ENCODE data around the gene XRCC1. TPM values are rescaled to one million over a fixed set of nuclear protein-coding genes. Genes with fewer than 3 reads are reported as not detected.
"Not testable (repeated sequence)": the region's sequence is repeated elsewhere in the genome, so short reads cannot be mapped to it uniquely, and the experiment has no call there.

XRCC1 gene
- total and polyA plus RNA-seq, 2 of the 4 experiments (the other 2 are of a cell fraction): 12.5 to 21.3 TPM

DNA sequence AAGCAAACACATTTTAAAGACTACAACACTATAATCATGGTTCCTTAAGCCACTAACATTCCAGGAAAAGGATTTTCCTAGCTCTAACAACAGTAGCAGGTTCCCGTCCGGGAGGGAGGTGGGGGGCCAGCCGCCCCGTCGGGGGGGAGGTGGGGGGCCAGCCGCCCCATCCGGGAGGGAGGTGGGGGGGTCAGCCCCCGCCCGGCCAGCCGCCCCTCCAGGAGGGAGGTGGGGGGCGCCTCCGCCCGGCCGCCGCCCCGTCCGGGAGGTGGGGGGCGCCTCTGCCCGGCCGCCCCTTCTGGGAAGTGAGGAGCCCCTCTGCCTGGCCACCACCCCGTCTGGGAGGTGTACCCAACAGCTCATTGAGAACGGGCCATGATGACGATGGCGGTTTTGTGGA, 27.4 kb downstream of the XRCC1 start:
- H3K27me3 ChIP-seq (ENCODE audit: control insufficient read depth, insufficient read depth, low read length); H3K27ac ChIP-seq (ENCODE audit: insufficient read depth, low read length); H4K5ac ChIP-seq (ENCODE audit: low read depth, low read length); ATAC-seq (ENCODE audit: low read depth); H3K79me1 ChIP-seq (ENCODE audit: low read depth in 1 of 2, low read length in 2 of 2); H3K9me1 ChIP-seq (ENCODE audit: insufficient read depth, low read length); H4K20me1 ChIP-seq (ENCODE audit: insufficient read depth, low read length); H3K4me3 ChIP-seq (ENCODE audit: insufficient read depth, low read depth, low read length); CTCF ChIA-PET; H4K91ac ChIP-seq (ENCODE audit: insufficient read depth, low read depth, low read length); H3K4me2 ChIP-seq (ENCODE audit: low read depth, low read length); DNase-seq; H2BK5ac ChIP-seq (ENCODE audit: low read depth, low read length, poor library complexity, severe bottlenecking); H3K4me1 ChIP-seq (ENCODE audit: control insufficient read depth, insufficient read depth, low read length); H2BK15ac ChIP-seq (ENCODE audit: low read depth, low read length); H3K56ac ChIP-seq (ENCODE audit: extremely low read depth, insufficient read depth, low read length); H3K9ac ChIP-seq (ENCODE audit: low read depth, low read length); BruUV-seq (replicated peaks); H2BK20ac ChIP-seq (ENCODE audit: low read depth, low read length); H3K14ac ChIP-seq (replicated peaks; ENCODE audit: low read depth, low read length); dilution Hi-C loops (cut with HindIII; ENCODE audit: low sequenced_read_pairs, unreplicated experiment); H3K18ac ChIP-seq (ENCODE audit: low read depth, low read length); H3K23ac ChIP-seq (ENCODE audit: low read depth, low read length); in situ Hi-C loops (cut with MboI; ENCODE audit: low sequenced_read_pairs); POLR2A ChIA-PET (ENCODE audit: unreplicated experiment); H3K9me3 ChIP-seq (ENCODE audit: control insufficient read depth, insufficient read depth, low read length); intact Hi-C loops (cut with micrococcal nuclease); H2BK120ac ChIP-seq (ENCODE audit: low read depth, low read length); H2AK5ac ChIP-seq (ENCODE audit: low read depth, low read length); H2AFZ ChIP-seq (replicated peaks; ENCODE audit: low read length, poor library complexity); H2AK9ac ChIP-seq (replicated peaks; ENCODE audit: low read depth, low read length, poor library complexity); H3K4ac ChIP-seq (ENCODE audit: low read depth, low read length); H4K8ac ChIP-seq (ENCODE audit: low read depth in 2 of 2, low read length in 2 of 2): not testable (repeated sequence)
- peaks cover 42% of the 10 kb centered on the region for H3K36me3 ChIP-seq (ENCODE audit: control insufficient read depth, insufficient read depth, low read length)
- no CpG with 5 or more reads among the region's 24 CpGs for WGBS, 2 experiments (ENCODE audit: extremely low coverage in 2 of 2, insufficient read length in 1 of 2)
